ENCODE results near the gene DENND1C.

- TF ChIP-seq CTCF (IDR thresholded peaks at IDR 0.05): no peak
- no peak for TF ChIP-seq EZH2 (IDR thresholded peaks at IDR 0.05)
- TF ChIP-seq EZH2phosphoT487 (IDR thresholded peaks at IDR 0.05): no peak
Measured at GRCh38 chr19:6470173-6470572, 11.4 kb downstream of the DENND1C start.

All from neural progenitor cell (in vitro differentiated cells).